GM23338 (cell line): ENCODE measurements around the gene CLCN6. TPM values are rescaled to one million over a fixed set of nuclear protein-coding genes. Genes with fewer than 3 reads are reported as not detected.

Source experiments
- ATAC-seq: fragments of 200-7000 bp; cut with Tn5 transposase; 3 replicates; pipeline ENCODE4 v1.9.1; 2020
- DNase-seq: peaks from one replicate; pipeline ENCODE4 v3.0.0-alpha.2; 2015; ENCODE audit warnings: low spot score
- H2AFZ ChIP-seq: fragments of 200-600 bp; sonication (generic); 2 replicates; pipeline ENCODE4 v1.8.0; 2016; ENCODE audit warnings: antibody characterized with exemption, mild to moderate bottlenecking, moderate library complexity
- H3F3A ChIP-seq: fragments of 200-600 bp; sonication (generic); replicated peaks from 2 replicates; pipeline ENCODE4 v1.8.0; 2017; ENCODE audit warnings: antibody characterized with exemption, mixed run types, low read depth
- H3K27ac ChIP-seq: fragments of 200-600 bp; sonication (generic); 2 replicates; pipeline ENCODE4 v1.6.1; 2016; ENCODE audit warnings: low read depth
- H3K27me3 ChIP-seq: fragments of 200-600 bp; sonication (generic); 2 replicates; pipeline ENCODE4 v1.8.0; 2016; ENCODE audit warnings: mild to moderate bottlenecking, mixed run types, moderate library complexity; ENCODE audit not compliant: insufficient read depth
- H3K36me3 ChIP-seq: fragments of 200-600 bp; sonication (generic); 2 replicates; pipeline ENCODE4 v1.8.0; 2016; ENCODE audit warnings: mild to moderate bottlenecking; ENCODE audit not compliant: insufficient read depth
- H3K4me1 ChIP-seq: fragments of 200-600 bp; sonication (generic); 2 replicates; pipeline ENCODE4 v1.8.0; 2016; ENCODE audit warnings: mild to moderate bottlenecking, moderate library complexity; ENCODE audit not compliant: insufficient read depth
- H3K4me2 ChIP-seq: fragments of 200-600 bp; sonication (generic); 2 replicates; pipeline ENCODE4 v1.7.1; 2017; ENCODE audit warnings: mixed run types
- H3K4me3 ChIP-seq: fragments of 200-600 bp; sonication (generic); 2 replicates; pipeline ENCODE4 v1.6.1; 2016; ENCODE audit warnings: mixed run types
- H3K79me2 ChIP-seq: fragments of 200-600 bp; sonication (generic); replicated peaks from 2 replicates; pipeline ENCODE4 v1.8.0; 2017; ENCODE audit warnings: mild to moderate bottlenecking; ENCODE audit not compliant: insufficient read depth
- H3K9me2 ChIP-seq: fragments of 200-600 bp; sonication (generic); 2 replicates; pipeline ENCODE4 v1.8.0; 2017; ENCODE audit not compliant: insufficient read depth
- H4K20me1 ChIP-seq: fragments of 200-600 bp; sonication (generic); replicated peaks from 2 replicates; pipeline ENCODE4 v1.8.0; 2017; ENCODE audit warnings: mild to moderate bottlenecking; ENCODE audit not compliant: insufficient read depth
- H3K27ac Mint-ChIP-seq: 2 replicates; pipeline ENCODE4 v1.8.0; 2020; ENCODE audit warnings: inconsistent platforms, mild to moderate bottlenecking, moderate library complexity, mixed read lengths
- H3K27me3 Mint-ChIP-seq: 3 replicates; pipeline ENCODE4 v1.8.0; 2022; ENCODE audit warnings: low read depth, mild to moderate bottlenecking, moderate library complexity, mixed read lengths, inconsistent platforms; ENCODE audit not compliant: insufficient read depth, poor library complexity
- H3K36me3 Mint-ChIP-seq: 3 replicates; pipeline ENCODE4 v1.8.0; 2021; ENCODE audit warnings: low read depth, mild to moderate bottlenecking, inconsistent platforms, moderate library complexity, mixed read lengths
- H3K4me1 Mint-ChIP-seq: 3 replicates; pipeline ENCODE4 v1.8.0; 2020; ENCODE audit warnings: mild to moderate bottlenecking, inconsistent platforms, mixed read lengths
- H3K4me3 Mint-ChIP-seq: 3 replicates; pipeline ENCODE4 v1.8.0; 2021; ENCODE audit warnings: moderate library complexity, mild to moderate bottlenecking, inconsistent platforms, mixed read lengths
- H3K9me3 Mint-ChIP-seq: 3 replicates; pipeline ENCODE4 v1.8.0; 2020; ENCODE audit warnings: moderate library complexity, mild to moderate bottlenecking, inconsistent platforms, mixed read lengths
- CREB1 ChIP-seq: fragments of 250-450 bp; sonication (Bioruptor Pico); IDR thresholded peaks from 2 replicates; pipeline ENCODE4 v1.5.0; 2020; ENCODE audit warnings: low read depth, mild to moderate bottlenecking, moderate library complexity
- CTCF ChIP-seq, 2 experiments: fragments of 200-600 bp in 1 of 2; sonication (generic) in 1 of 2; conservative IDR thresholded peaks; 2 replicates each; pipeline versions ENCODE4 v1.5.1 to v1.6.1; 2016 to 2017; ENCODE audit warnings: antibody characterized with exemption in 2 of 2, low read depth in 2 of 2, mild to moderate bottlenecking in 2 of 2, moderate library complexity in 1 of 2
- EZH2 ChIP-seq: fragments of 200-600 bp; sonication (generic); IDR thresholded peaks from one replicate; pipeline ENCODE4 v1.8.0; 2017; ENCODE audit warnings: antibody characterized with exemption, mild to moderate bottlenecking, low read depth; ENCODE audit not compliant: unreplicated experiment
- EZH2phosphoT487 ChIP-seq: fragments of 200-600 bp; sonication (generic); IDR thresholded peaks from one replicate; pipeline ENCODE4 v1.8.1; 2018; ENCODE audit warnings: antibody characterized with exemption; ENCODE audit not compliant: unreplicated experiment
- JUNB ChIP-seq: IDR thresholded peaks from one replicate; pipeline ENCODE4 v1.6.1; 2016; ENCODE audit warnings: antibody characterized with exemption; ENCODE audit not compliant: unreplicated experiment
- NANOG ChIP-seq: IDR thresholded peaks from 2 replicates; pipeline ENCODE4 v1.6.1; 2016; ENCODE audit warnings: antibody characterized with exemption, borderline replicate concordance
- REST ChIP-seq: IDR thresholded peaks from one replicate; pipeline ENCODE4 v1.6.1; 2018; ENCODE audit warnings: antibody characterized with exemption; ENCODE audit not compliant: unreplicated experiment
- STAT1 ChIP-seq: IDR thresholded peaks from one replicate; pipeline ENCODE4 v1.6.1; 2016; ENCODE audit warnings: antibody characterized with exemption; ENCODE audit not compliant: unreplicated experiment
- ZNF331 ChIP-seq: fragments of 250-450 bp; sonication (Bioruptor Pico); IDR thresholded peaks from 2 replicates; pipeline ENCODE4 v1.5.0; 2020; ENCODE audit warnings: low read depth, mild to moderate bottlenecking, moderate library complexity
- ZNF462 ChIP-seq: fragments of 250-450 bp; sonication (Bioruptor Pico); IDR thresholded peaks from 2 replicates; pipeline ENCODE4 v1.5.0; 2020; ENCODE audit warnings: mild to moderate bottlenecking, moderate library complexity
- polyA plus RNA-seq: library from polyadenylated mRNA; unstranded; fragments of >200 nt; fragmentation: Nextera tagmentation; extraction: Ambion mirVana; gene quantifications from 2 replicates; pipeline ENCODE4 v1.2.1, GENCODE V29; 2016
- total RNA-seq: library from RNA; depleted of rRNA; stranded (reverse); fragments of >200 nt; shearing (Covaris generic); gene quantifications from 2 replicates; pipeline ENCODE4 v1.2.3, GENCODE V29; 2014

Gene CLCN6
- total and polyA plus RNA-seq, 2 experiments from 2014 or later: 16.0 to 22.6 TPM

GRCh38 chr1:11768821-11769220, 37.2 kb upstream of the CLCN6 start (continued):
- TF ChIP-seq NANOG: no peak
- TF ChIP-seq STAT1: no peak
- TF ChIP-seq ZNF331: no peak
- TF ChIP-seq JUNB: no peak
- TF ChIP-seq CREB1 (CRISPR knock-in tag): no peak
- TF ChIP-seq REST: no peak
- TF ChIP-seq EZH2phosphoT487: no peak

- no peaks in the 10 kb centered on the region for H3K9me3 Mint-ChIP-seq
- no peak overlapping the region for H3K27ac ChIP-seq
- no peaks in the 10 kb centered on the region for H3K79me2 ChIP-seq
- DNase-seq: no peak
- no peak overlapping the region for H3K4me3 ChIP-seq
- peaks cover 3% of the 10 kb centered on the region; the same call in 1 of the 3 replicates for H3K4me1 Mint-ChIP-seq
- no peaks in the 10 kb centered on the region for H3K27me3 ChIP-seq
- no peak overlapping the region for H3K27ac Mint-ChIP-seq
- ATAC-seq: no peak
- H3K4me3 Mint-ChIP-seq: no peak overlapping the region
- no peak overlapping the region for H2AFZ ChIP-seq
- TF ChIP-seq ZNF331: no peak
- TF ChIP-seq STAT1: no peak
- no peak for TF ChIP-seq CREB1 (CRISPR knock-in tag)
- no peak for TF ChIP-seq CTCF (conservative IDR thresholded peaks at IDR 0.05; ENCODE audit: low read depth in 2 of 2)
- TF ChIP-seq EZH2phosphoT487: no peak
- no peak for TF ChIP-seq ZNF462 (CRISPR knock-in tag)
- TF ChIP-seq EZH2: no peak
- no peak for TF ChIP-seq NANOG
- H3K4me1 ChIP-seq: no peaks in the 10 kb centered on the region
- H3K27me3 Mint-ChIP-seq: peaks cover 13% of the 10 kb centered on the region
- no peaks in the 10 kb centered on the region for H4K20me1 ChIP-seq
- no peaks in the 10 kb centered on the region for H3K36me3 ChIP-seq
- no peak overlapping the region for H3K4me2 ChIP-seq
- no peaks in the 10 kb centered on the region for H3K9me2 ChIP-seq
- H3F3A ChIP-seq: no peaks in the 10 kb centered on the region; the same call in 1 of the 2 replicates
- H3K36me3 Mint-ChIP-seq: no peaks in the 10 kb centered on the region
Observed at GRCh38 chr1:11769274-11769673, 36.7 kb upstream of the CLCN6 start.
